ENCODE results near the gene ABLIM3. TPM values are rescaled to one million over a fixed set of nuclear protein-coding genes. Genes with fewer than 3 reads are reported as not detected.

The ABLIM3 gene
- total RNA-seq, 4 donors from 2014 or later = 1.6 to 26.4 (median 5.7) TPM

- no peak for DNase-seq
- H3K27me3 ChIP-seq = no peaks in the 10 kb centered on the region
- H3K4me1 ChIP-seq = peaks cover 0 to 11% (median 0%) of the 10 kb centered on the region in 4 donors
- TF ChIP-seq POLR2A (IDR thresholded peaks at IDR 0.05) (no peak), CTCF (IDR thresholded peaks at IDR 0.05) (no peak)
- H3K4me3 ChIP-seq = no peak overlapping the region
- no peak overlapping the region for H3K27ac ChIP-seq
- H3K36me3 ChIP-seq = no peaks in the 10 kb centered on the region
- H3K9me3 ChIP-seq = no peaks in the 10 kb centered on the region
Observed at GRCh38 chr5:149157330-149157729, 16.0 kb downstream of the ABLIM3 start.

- no peak overlapping the region for H3K4me3 ChIP-seq
- peaks cover 0 to 8% (median 0%) of the 10 kb centered on the region in 4 donors for H3K4me1 ChIP-seq
- TF ChIP-seq POLR2A (IDR thresholded peaks at IDR 0.05) = no peak
- TF ChIP-seq CTCF (IDR thresholded peaks at IDR 0.05) = no peak
- H3K27me3 ChIP-seq = no peaks in the 10 kb centered on the region
- no peaks in the 10 kb centered on the region for H3K9me3 ChIP-seq
- H3K27ac ChIP-seq = no peak overlapping the region
- H3K36me3 ChIP-seq = no peaks in the 10 kb centered on the region
- no peak for DNase-seq
Observed at GRCh38 chr5:149160291-149160787, 19.0 kb downstream of the ABLIM3 start.

- Histone ChIP-seq H3K27me3 (no peaks in the 10 kb centered on the region), H3K4me3 (no peak overlapping the region), H3K36me3 (no peaks in the 10 kb centered on the region), H3K27ac (no peak overlapping the region), H3K4me1 (peaks cover 0 to 8% (median 0%) of the 10 kb centered on the region in 4 donors), H3K9me3 (no peaks in the 10 kb centered on the region)
- no peak for TF ChIP-seq CTCF (IDR thresholded peaks at IDR 0.05)
- no peak for TF ChIP-seq POLR2A (IDR thresholded peaks at IDR 0.05)
- no peak for DNase-seq
Observed at GRCh38 chr5:149161026-149161687, 19.9 kb downstream of the ABLIM3 start.

- no peak overlapping the region for H3K27ac ChIP-seq
- DNase-seq = no peak
- H3K9me3 ChIP-seq = no peaks in the 10 kb centered on the region
Observed at GRCh38 chr5:149161850-149162249, 20.6 kb downstream of the ABLIM3 start.

GRCh38 chr5:149162401-149163084 is 21.2 kb downstream of the ABLIM3 start:
- Histone ChIP-seq H3K9me3 (no peaks in the 10 kb centered on the region), H3K27ac (no peak overlapping the region), H3K4me1 (peaks cover 0 to 8% (median 0%) of the 10 kb centered on the region in 4 donors), H3K27me3 (no peaks in the 10 kb centered on the region), H3K4me3 (no peak overlapping the region), H3K36me3 (no peaks in the 10 kb centered on the region)
- TF ChIP-seq CTCF (IDR thresholded peaks at IDR 0.05) (no peak), POLR2A (IDR thresholded peaks at IDR 0.05) (no peak)
- DNase-seq = no peak

More at GRCh38 chr5:149161850-149162249, 20.6 kb downstream of the ABLIM3 start:
- Histone ChIP-seq H3K27me3 (no peaks in the 10 kb centered on the region), H3K4me3 (no peak overlapping the region), H3K4me1 (peaks cover 0 to 8% (median 0%) of the 10 kb centered on the region in 4 donors), H3K36me3 (no peaks in the 10 kb centered on the region)
- TF ChIP-seq CTCF (IDR thresholded peaks at IDR 0.05) = no peak
- TF ChIP-seq POLR2A (IDR thresholded peaks at IDR 0.05) = no peak

Measured in Peyer's patch (tissue), 4 donors.